Heart left ventricle (tissue), 13 donors: ENCODE results near the gene CAPS2.

Experiments
- POLR2A ChIP-seq, 2 donors: fragments of 450-650 bp; IDR thresholded peaks; one replicate each; pipeline ENCODE4 v1.6.1; 2017; ENCODE audit warnings: antibody characterized with exemption in 2 of 2, mild to moderate bottlenecking in 2 of 2, moderate library complexity in 2 of 2
- TF ChIP-seq, protein P1 (sequence below), 12 donors: fragments of 200-600 bp; sonication (generic) in 4 of 12; IDR thresholded peaks; one replicate each; pipeline versions ENCODE4 v1.5.0 to v1.8.0; 2018 to 2022; ENCODE audit warnings: antibody characterized with exemption in 12 of 12, mild to moderate bottlenecking in 5 of 12
- donor health status: ischemic (EF 13 %, LVEDD 7.1; RV severe dilation, severe dysfunction).
- donor health status: DM: no; HTN: yes; CAD: no.
- donor health status: DM: no; HTN: no; CAD: no.
- donor health status: ischemic (EF 25% LVEDD 6.9; RV normal size, moderate dysfunction).
- donor health status: ischemic (EF 25% LVEDD 5.7; RV mildly dilated, moderate dysfunction).
- donor health status: ischemic (EF 35%, LVEDD 5.7; RV mildly dilated, moderate dysfunction).
- donor health status: nonischemic (EF 11% LVEDD 7.7; RV severe dilation, severe dysfunction).
- donor health status: DM: yes; HTN: yes; CAD: no.
- donor health status: PGD.
- donor health status: ischemic (EF 29% LVEDD 5.4; RV normal size, mild dysfunction).
- donor health status: nonischemic (EF 23%, LVEDD 6.1; RV moderate dilation, normal function).

DNA sequence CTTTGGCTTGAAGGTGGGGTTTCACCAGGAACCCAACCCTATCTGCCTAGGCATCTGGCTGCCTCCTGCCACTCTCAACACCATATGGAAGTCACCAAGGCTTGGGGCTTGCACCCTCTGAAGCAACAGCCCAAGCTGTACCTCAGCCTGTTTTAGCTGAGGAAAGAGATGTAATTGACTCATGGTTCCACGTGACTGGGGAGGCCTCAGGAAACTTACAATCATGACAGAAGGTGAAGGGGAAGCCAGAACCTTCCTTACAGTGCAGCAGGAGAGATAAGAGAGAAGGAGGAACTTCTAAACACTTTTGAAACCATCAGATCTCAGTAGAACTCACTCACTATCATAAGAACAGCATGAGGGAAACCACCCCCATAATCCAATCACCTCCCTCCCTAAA lies 31.3 kb upstream of the CAPS2 start:
- TF ChIP-seq POLR2A (IDR thresholded peaks at IDR 0.05): no peak
- TF ChIP-seq, protein P1, sequence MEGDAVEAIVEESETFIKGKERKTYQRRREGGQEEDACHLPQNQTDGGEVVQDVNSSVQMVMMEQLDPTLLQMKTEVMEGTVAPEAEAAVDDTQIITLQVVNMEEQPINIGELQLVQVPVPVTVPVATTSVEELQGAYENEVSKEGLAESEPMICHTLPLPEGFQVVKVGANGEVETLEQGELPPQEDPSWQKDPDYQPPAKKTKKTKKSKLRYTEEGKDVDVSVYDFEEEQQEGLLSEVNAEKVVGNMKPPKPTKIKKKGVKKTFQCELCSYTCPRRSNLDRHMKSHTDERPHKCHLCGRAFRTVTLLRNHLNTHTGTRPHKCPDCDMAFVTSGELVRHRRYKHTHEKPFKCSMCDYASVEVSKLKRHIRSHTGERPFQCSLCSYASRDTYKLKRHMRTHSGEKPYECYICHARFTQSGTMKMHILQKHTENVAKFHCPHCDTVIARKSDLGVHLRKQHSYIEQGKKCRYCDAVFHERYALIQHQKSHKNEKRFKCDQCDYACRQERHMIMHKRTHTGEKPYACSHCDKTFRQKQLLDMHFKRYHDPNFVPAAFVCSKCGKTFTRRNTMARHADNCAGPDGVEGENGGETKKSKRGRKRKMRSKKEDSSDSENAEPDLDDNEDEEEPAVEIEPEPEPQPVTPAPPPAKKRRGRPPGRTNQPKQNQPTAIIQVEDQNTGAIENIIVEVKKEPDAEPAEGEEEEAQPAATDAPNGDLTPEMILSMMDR (IDR thresholded peaks at IDR 0.05): no peak
